NOMO-1 treated with dmso at 0.1 percent for 144 hours (cell line): Measurements from ENCODE around the gene TOGARAM2.
"Not testable (repeated sequence)": the region's sequence is repeated elsewhere in the genome, so short reads cannot be mapped to it uniquely, and the experiment has no call there.

ENCODE experiments used
- DNase-seq: peaks from one replicate; lab custom pipeline; 2025; ENCODE audit not compliant: unreplicated experiment; lab: John Stamatoyannopoulos, UW

Gene TOGARAM2

GRCh38 chr2:29071032-29071975 is 90.2 kb downstream of the TOGARAM2 start:
- no peak for DNase-seq

GRCh38 chr2:29072251-29072650 is 91.2 kb downstream of the TOGARAM2 start:
- no peak for DNase-seq

- DNase-seq: no peak
These were observed 92.0 kb downstream of the TOGARAM2 start for GRCh38 chr2:29072971-29073725.

GRCh38 chr2:29073933-29074332 is 92.8 kb downstream of the TOGARAM2 start:
- no peak for DNase-seq

- DNase-seq: no peak
These were observed 93.3 kb downstream of the TOGARAM2 start, which contains the start of gene PCARE for GRCh38 chr2:29074411-29074810. PCARE (minus strand) TSS chr2:29074523; CDS start chr2:29074261, 262 bp downstream.

- DNase-seq: no peak
These were observed 95.0 kb downstream of the TOGARAM2 start for GRCh38 chr2:29075894-29076705.

- DNase-seq: no peak
These were observed 98.8 kb downstream of the TOGARAM2 start for GRCh38 chr2:29079887-29080286.

- no peak for DNase-seq
These were observed 100.0 kb downstream of the TOGARAM2 start for GRCh38 chr2:29080886-29081743.

GRCh38 chr2:29082804-29083495 is 101.9 kb downstream of the TOGARAM2 start:
- no peak for DNase-seq

- no peak for DNase-seq
These were observed 103.5 kb downstream of the TOGARAM2 start for GRCh38 chr2:29084554-29084953.

GRCh38 chr2:29090311-29090710 is 109.2 kb downstream of the TOGARAM2 start:
- DNase-seq: not testable (repeated sequence)

- DNase-seq: no peak
These were observed 115.9 kb downstream of the TOGARAM2 start for GRCh38 chr2:29096969-29097368.

- no peak for DNase-seq
These were observed 116.5 kb downstream of the TOGARAM2 start for GRCh38 chr2:29097569-29097968.

GRCh38 chr2:29100564-29100963 is 119.5 kb downstream of the TOGARAM2 start:
- no peak for DNase-seq
